Subcutaneous adipose tissue (tissue), 4 donors: ENCODE data around the gene C1QTNF5. TPM values are rescaled to one million over a fixed set of nuclear protein-coding genes. Genes with fewer than 3 reads are reported as not detected.

Source experiments
- total RNA-seq, 4 donors: library from RNA; depleted of rRNA; stranded (reverse); fragments of >200 nt; gene quantifications; one replicate each; pipeline ENCODE4 v1.1.0, GENCODE V29; 2016
- TF ChIP-seq, protein P1 (sequence below): fragments of 450-650 bp; IDR thresholded peaks from one replicate; pipeline ENCODE4 v1.5.1; 2016; ENCODE audit warnings: low read depth, mild to moderate bottlenecking, control low read depth, antibody characterized with exemption, moderate library complexity

C1QTNF5 gene
- total RNA-seq, 4 donors from 2014 or later: 10.6 to 41.2 (median 29.8) TPM

GRCh38 chr11:119315131-119316015, 25.3 kb downstream of the C1QTNF5 start:
- TF ChIP-seq, protein P1, sequence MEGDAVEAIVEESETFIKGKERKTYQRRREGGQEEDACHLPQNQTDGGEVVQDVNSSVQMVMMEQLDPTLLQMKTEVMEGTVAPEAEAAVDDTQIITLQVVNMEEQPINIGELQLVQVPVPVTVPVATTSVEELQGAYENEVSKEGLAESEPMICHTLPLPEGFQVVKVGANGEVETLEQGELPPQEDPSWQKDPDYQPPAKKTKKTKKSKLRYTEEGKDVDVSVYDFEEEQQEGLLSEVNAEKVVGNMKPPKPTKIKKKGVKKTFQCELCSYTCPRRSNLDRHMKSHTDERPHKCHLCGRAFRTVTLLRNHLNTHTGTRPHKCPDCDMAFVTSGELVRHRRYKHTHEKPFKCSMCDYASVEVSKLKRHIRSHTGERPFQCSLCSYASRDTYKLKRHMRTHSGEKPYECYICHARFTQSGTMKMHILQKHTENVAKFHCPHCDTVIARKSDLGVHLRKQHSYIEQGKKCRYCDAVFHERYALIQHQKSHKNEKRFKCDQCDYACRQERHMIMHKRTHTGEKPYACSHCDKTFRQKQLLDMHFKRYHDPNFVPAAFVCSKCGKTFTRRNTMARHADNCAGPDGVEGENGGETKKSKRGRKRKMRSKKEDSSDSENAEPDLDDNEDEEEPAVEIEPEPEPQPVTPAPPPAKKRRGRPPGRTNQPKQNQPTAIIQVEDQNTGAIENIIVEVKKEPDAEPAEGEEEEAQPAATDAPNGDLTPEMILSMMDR: no peak

DNA sequence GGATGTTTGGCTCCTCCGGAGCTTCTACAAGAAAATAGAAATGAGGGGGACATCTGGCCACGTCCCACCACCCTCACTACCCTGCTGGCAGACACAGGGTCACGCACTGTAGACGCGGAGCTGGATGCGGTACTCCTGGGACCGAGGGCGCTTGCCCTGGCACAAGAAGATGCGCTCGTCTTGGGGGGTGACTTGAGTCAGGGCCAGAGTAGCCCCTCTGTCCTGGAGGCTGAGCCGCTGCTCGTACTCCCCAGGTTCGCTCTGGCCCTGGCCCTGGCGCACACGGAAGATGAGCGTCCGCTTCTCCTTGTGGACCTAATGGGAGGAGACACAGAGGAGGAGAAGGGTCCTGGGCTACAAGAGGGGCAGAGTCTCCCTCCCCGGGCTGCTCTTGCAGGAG, 26.0 kb downstream of the C1QTNF5 start:
- TF ChIP-seq, protein P1: no peak

- TF ChIP-seq, protein P1: no peak
Observed at GRCh38 chr11:119310682-119311052, 30.0 kb downstream of the C1QTNF5 start.

- TF ChIP-seq, protein P1: no peak
Observed at GRCh38 chr11:119309953-119310681, 30.6 kb downstream of the C1QTNF5 start.

DNA sequence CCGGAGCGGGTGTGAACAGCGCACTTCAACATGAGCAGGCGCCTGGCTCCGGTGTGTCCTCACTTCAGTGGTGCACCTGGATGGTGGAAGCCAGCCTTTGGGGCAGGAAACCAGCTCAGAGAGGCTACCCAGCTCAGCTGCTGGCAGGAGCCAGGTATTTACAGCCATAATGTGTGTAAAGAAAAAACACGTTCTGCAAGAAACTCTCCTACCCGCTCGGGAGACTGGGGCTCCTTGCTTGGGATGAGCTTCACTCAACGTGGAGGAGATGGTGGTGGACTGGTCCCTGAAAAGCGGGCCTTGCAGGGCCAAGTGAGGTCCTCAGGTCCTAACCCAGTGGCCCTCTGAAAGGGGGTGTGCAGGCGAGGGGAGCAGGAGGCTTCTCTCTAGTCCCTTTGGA, 31.3 kb downstream of the C1QTNF5 start:
- TF ChIP-seq, protein P1: no peak

DNA sequence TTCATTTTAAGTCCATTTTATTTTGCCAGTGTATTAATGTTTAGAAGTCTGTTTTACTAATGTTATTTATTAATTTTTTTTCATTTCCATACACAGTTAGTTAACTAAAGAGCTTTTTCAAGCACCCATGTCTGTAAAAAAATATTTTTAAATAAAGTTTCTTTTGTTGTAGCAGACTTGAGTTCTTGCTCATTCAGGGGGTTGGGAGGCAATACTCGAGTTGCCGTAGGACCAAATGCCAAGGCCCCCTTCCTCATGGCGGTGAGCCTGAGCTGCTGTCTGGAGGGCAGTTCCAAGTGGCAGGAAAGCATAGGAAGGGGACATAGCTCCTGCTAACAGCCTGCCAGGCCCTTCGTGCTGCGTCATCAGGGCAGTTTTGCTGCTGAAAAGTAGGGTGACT, 32.7 kb downstream of the C1QTNF5 start:
- TF ChIP-seq, protein P1: no peak

GRCh38 chr11:119307219-119307618, 33.5 kb downstream of the C1QTNF5 start:
- TF ChIP-seq, protein P1: no peak
